H1 (cell line): ENCODE measurements around the gene TMEM156. TPM values are rescaled to one million over a fixed set of nuclear protein-coding genes. Genes with fewer than 3 reads are reported as not detected.

ENCODE experiments used
- CTCF ChIA-PET: fragments of 300-600 bp; sonication (Branson Sonifier 250); formaldehyde crosslinking; loops from one replicate; lab custom pipeline; 2021; ENCODE audit not compliant: partially characterized antibody; lab: Charles Lee
- POLR2A ChIA-PET: fragments of 300-600 bp; sonication (Branson Sonifier 250); formaldehyde crosslinking; loops from one replicate; lab custom pipeline; 2021; ENCODE audit warnings: inconsistent platforms; ENCODE audit not compliant: partially characterized antibody; lab: Charles Lee
- DNase-seq, 2 experiments: peaks; one replicate each; pipeline versions ENCODE4 v3.0.0 to v3.0.0-alpha.2; 2010 to 2022; ENCODE audit warnings: low spot score in 2 of 2, low read depth in 1 of 2, mixed read lengths in 1 of 2
- FAIRE-seq: peaks from 2 replicates; lab custom pipeline; 2011; peaks lifted over from hg19 to GRCh38; lab: Jason Lieb, UNC
- H2AFZ ChIP-seq: 2 replicates; pipeline ENCODE4 v1.8.1; 2012; ENCODE audit warnings: low read length, inconsistent platforms
- H2AK5ac ChIP-seq: 2 replicates; pipeline ENCODE4 v1.6.1; 2013; ENCODE audit warnings: low read depth, low read length
- H2BK120ac ChIP-seq: replicated peaks from 2 replicates; pipeline ENCODE3; 2013; ENCODE audit warnings: low read depth, low read length, inconsistent platforms
- H2BK12ac ChIP-seq: 2 replicates; pipeline ENCODE4 v1.6.1; 2013; ENCODE audit warnings: low read depth, low read length
- H2BK15ac ChIP-seq: 2 replicates; pipeline ENCODE4 v1.6.1; 2013; ENCODE audit warnings: low read length
- H2BK20ac ChIP-seq: 2 replicates; pipeline ENCODE4 v1.6.1; 2013; ENCODE audit warnings: low read length
- H2BK5ac ChIP-seq: 2 replicates; pipeline ENCODE4 v1.6.1; 2013; ENCODE audit warnings: low read depth, low read length
- H3K14ac ChIP-seq: 2 replicates; pipeline ENCODE4 v1.6.1; 2013; ENCODE audit warnings: inconsistent platforms; ENCODE audit not compliant: insufficient read length
- H3K18ac ChIP-seq: 2 replicates; pipeline ENCODE4 v1.6.1; 2013; ENCODE audit warnings: low read length; ENCODE audit errors: extremely low read depth
- H3K23ac ChIP-seq: 2 replicates; pipeline ENCODE4 v1.6.1; 2013; ENCODE audit warnings: inconsistent platforms; ENCODE audit not compliant: insufficient read length
- H3K23me2 ChIP-seq: 2 replicates; pipeline ENCODE4 v1.6.1; 2013; ENCODE audit warnings: low read depth, low read length
- H3K27ac ChIP-seq: 2 replicates; pipeline ENCODE4 v1.6.1; 2011; ENCODE audit warnings: low read depth, low read length, inconsistent platforms
- H3K27me3 ChIP-seq, 4 experiments: replicated peaks in 1 of 4; 1 replicate in 1 of 4; 2 replicates in 3 of 4; pipeline versions ENCODE4 v1.6.1 to v1.8.1; 2011 to 2013; ENCODE audit warnings: low read length in 3 of 4, mild to moderate bottlenecking in 3 of 4, inconsistent platforms in 2 of 4, mixed read lengths in 2 of 4, moderate library complexity in 1 of 4; ENCODE audit not compliant: control insufficient read depth in 3 of 4, insufficient read depth in 3 of 4; ENCODE audit errors: extremely low read depth in 1 of 4
- H3K36me3 ChIP-seq, 4 experiments: 2 replicates each; pipeline versions ENCODE4 v1.6.1 to v1.8.1; 2011 to 2013; ENCODE audit warnings: mild to moderate bottlenecking in 4 of 4, low read length in 3 of 4, moderate library complexity in 2 of 4, control low read depth in 1 of 4, inconsistent platforms in 1 of 4; ENCODE audit not compliant: insufficient read depth in 4 of 4, control insufficient read depth in 2 of 4
- H3K4ac ChIP-seq: replicated peaks from 2 replicates; pipeline ENCODE3; 2013; ENCODE audit warnings: low read length, low read depth, mixed read lengths, inconsistent platforms; ENCODE audit not compliant: insufficient read length
- H3K4me1 ChIP-seq, 4 experiments: replicated peaks in 1 of 4; 1 replicate in 1 of 4; 2 replicates in 3 of 4; pipeline versions ENCODE4 v1.6.1 to v1.8.1; 2011 to 2013; ENCODE audit warnings: low read length in 3 of 4, inconsistent platforms in 2 of 4, mixed read lengths in 1 of 4; ENCODE audit not compliant: insufficient read depth in 4 of 4, control insufficient read depth in 3 of 4
- H3K4me2 ChIP-seq, 2 experiments: 2 replicates each; pipeline versions ENCODE4 v1.6.1 to v1.8.1; 2011 to 2013; ENCODE audit warnings: low read depth in 2 of 2, low read length in 2 of 2, control low read depth in 1 of 2, inconsistent platforms in 1 of 2, mild to moderate bottlenecking in 1 of 2; ENCODE audit not compliant: insufficient read depth in 1 of 2
- H3K4me3 ChIP-seq, 4 experiments: fragments of 200-600, 300-600 bp in 1 of 4; sonication (generic), shearing (Covaris generic), sonication (Bioruptor Twin) in 1 of 4; 2 replicates each; pipeline versions ENCODE4 v1.5.1 to v1.8.1; 2011 to 2016; ENCODE audit warnings: low read length in 4 of 4, low read depth in 3 of 4, control low read depth in 2 of 4, inconsistent platforms in 2 of 4, mild to moderate bottlenecking in 2 of 4, mixed read lengths in 1 of 4, moderate library complexity in 1 of 4; ENCODE audit not compliant: insufficient read depth in 2 of 4; ENCODE audit errors: extremely low read depth in 1 of 4
- H3K56ac ChIP-seq: replicated peaks from 2 replicates; pipeline ENCODE3; 2013; ENCODE audit warnings: low read depth, mild to moderate bottlenecking, mixed read lengths, low read length, inconsistent platforms; ENCODE audit not compliant: insufficient read length
- H3K79me1 ChIP-seq: 2 replicates; pipeline ENCODE4 v1.6.1; 2013; ENCODE audit warnings: low read depth, low read length, control low read depth
- H3K79me2 ChIP-seq, 2 experiments: 2 replicates each; pipeline versions ENCODE4 v1.6.1 to v1.8.1; 2012 to 2013; ENCODE audit warnings: low read length in 2 of 2, mild to moderate bottlenecking in 2 of 2, inconsistent platforms in 1 of 2; ENCODE audit not compliant: insufficient read depth in 2 of 2, control insufficient read depth in 1 of 2
- H3K9ac ChIP-seq, 4 experiments: replicated peaks in 1 of 4; 1 replicate in 1 of 4; 2 replicates in 3 of 4; pipeline versions ENCODE4 v1.6.1 to v1.8.1; 2011 to 2013; ENCODE audit warnings: low read depth in 3 of 4, low read length in 3 of 4, control low read depth in 2 of 4, mild to moderate bottlenecking in 2 of 4, moderate library complexity in 2 of 4, inconsistent platforms in 1 of 4; ENCODE audit errors: extremely low read depth in 1 of 4
- H3K9me3 ChIP-seq, 2 experiments: 2 replicates each; pipeline versions ENCODE4 v1.6.1 to v1.8.1; 2012 to 2013; ENCODE audit warnings: mild to moderate bottlenecking in 2 of 2, moderate library complexity in 2 of 2, control low read depth in 1 of 2, inconsistent platforms in 1 of 2, low read depth in 1 of 2, low read length in 1 of 2, mixed read lengths in 1 of 2; ENCODE audit not compliant: insufficient read depth in 2 of 2
- H4K20me1 ChIP-seq, 2 experiments: replicated peaks in 1 of 2; 2 replicates each; pipeline versions ENCODE3 to v1.8.1; 2011 to 2013; ENCODE audit warnings: inconsistent platforms in 2 of 2, low read length in 2 of 2, mild to moderate bottlenecking in 1 of 2; ENCODE audit not compliant: insufficient read depth in 2 of 2, control insufficient read depth in 1 of 2
- H4K5ac ChIP-seq: 2 replicates; pipeline ENCODE4 v1.6.1; 2013; ENCODE audit warnings: low read length, low read depth, mixed read lengths, inconsistent platforms; ENCODE audit not compliant: insufficient read length
- H4K8ac ChIP-seq: 2 replicates; pipeline ENCODE4 v1.8.0; 2013; ENCODE audit warnings: mild to moderate bottlenecking, moderate library complexity, low read length, inconsistent platforms; ENCODE audit not compliant: insufficient read depth; ENCODE audit errors: extremely low read depth
- H4K91ac ChIP-seq: replicated peaks from 2 replicates; pipeline ENCODE3; 2013; ENCODE audit warnings: low read length, mixed read lengths, inconsistent platforms; ENCODE audit not compliant: insufficient read length
- CBX5 ChIP-seq: fragments of 300-800, 300-1000 bp; sonication (generic); IDR thresholded peaks from 2 replicates; pipeline ENCODE4 v1.7.1; 2016; ENCODE audit warnings: antibody characterized with exemption, low read length, low read depth
- JUND ChIP-seq: IDR thresholded peaks from 2 replicates; pipeline ENCODE4 v1.6.1; 2011; ENCODE audit warnings: mild to moderate bottlenecking, improper control_type of control experiment, low read length
- RFX5 ChIP-seq: IDR thresholded peaks from 2 replicates; pipeline ENCODE4 v1.6.1; 2011; ENCODE audit warnings: low read depth, low read length, improper control_type of control experiment, borderline replicate concordance
- SAP30 ChIP-seq: fragments of 300-600 bp; sonication (generic); IDR thresholded peaks from 2 replicates; pipeline ENCODE4 v1.7.1; 2012; ENCODE audit warnings: low read length, moderate library complexity, mild to moderate bottlenecking, inconsistent platforms; ENCODE audit not compliant: insufficient read depth, insufficient replicate concordance
- SIN3A ChIP-seq, 2 experiments: IDR thresholded peaks in 1 of 2; conservative IDR thresholded peaks in 1 of 2; 2 replicates each; pipeline ENCODE4 v1.6.1; 2011 to 2012; ENCODE audit warnings: low read length in 2 of 2, improper control_type of control experiment in 1 of 2, low read depth in 1 of 2, mild to moderate bottlenecking in 1 of 2
- SP2 ChIP-seq: IDR thresholded peaks from 2 replicates; pipeline ENCODE4 v1.6.1; 2012; ENCODE audit warnings: mild to moderate bottlenecking, low read length, inconsistent platforms
- SRF ChIP-seq: IDR thresholded peaks from 2 replicates; pipeline ENCODE4 v1.6.1; 2011; ENCODE audit warnings: mild to moderate bottlenecking, low read depth, low read length, moderate library complexity
- WGBS, 2 experiments: shearing (Covaris generic) in 1 of 2; methylation state at CpG; one replicate each; pipeline versions ENCODE4 v1.1.6 to v1.1.7; 2013 to 2015; ENCODE audit warnings: low lambda C conversion rate in 2 of 2, mixed read lengths in 2 of 2, inconsistent platforms in 1 of 2, low coverage in 1 of 2, missing lambda C conversion rate in 1 of 2; ENCODE audit not compliant: insufficient replicate concordance in 2 of 2, insufficient coverage in 1 of 2, insufficient read length in 1 of 2; ENCODE audit errors: extremely low coverage in 1 of 2, missing lambda C conversion rate in 1 of 2; 5-methylcytosine and 5-hydroxymethylcytosine counted together
- polyA plus RNA-seq, 7 experiments: library from polyadenylated mRNA; depleted of rRNA in 3 of 7; stranded (reverse) in 5 of 7; unstranded in 2 of 7; fragments of >200 nt in 5 of 7; fragments of 200-250 nt in 2 of 7; gene quantifications; 1 replicate in 5 of 7; 2 replicates in 1 of 7; 4 replicates in 1 of 7; pipeline versions ENCODE4 v1.2.1 to v1.2.3, GENCODE V29; 2011 to 2013; ENCODE audit warnings: missing spikeins in 2 of 7, mixed read lengths in 2 of 7
- total RNA-seq: library from RNA; stranded (reverse); fragmentation: NEBNext Ultra II Directional; extraction: Animal tissue kit (Norgen Biotek cat#: 25700); gene quantifications from 2 replicates; pipeline ENCODE4 v1.2.1, GENCODE V29; 2021
- TF ChIP-seq, protein P1 (sequence below): IDR thresholded peaks from 2 replicates; pipeline ENCODE4 v1.6.1; 2011; ENCODE audit warnings: low read depth, mild to moderate bottlenecking, low read length; ENCODE audit not compliant: insufficient read depth

The TMEM156 gene
- total and polyA plus RNA-seq, 2 of the 8 experiments (the other 6 are each of a cell fraction or from before 2014, with no cell fraction given): not detected

DNA sequence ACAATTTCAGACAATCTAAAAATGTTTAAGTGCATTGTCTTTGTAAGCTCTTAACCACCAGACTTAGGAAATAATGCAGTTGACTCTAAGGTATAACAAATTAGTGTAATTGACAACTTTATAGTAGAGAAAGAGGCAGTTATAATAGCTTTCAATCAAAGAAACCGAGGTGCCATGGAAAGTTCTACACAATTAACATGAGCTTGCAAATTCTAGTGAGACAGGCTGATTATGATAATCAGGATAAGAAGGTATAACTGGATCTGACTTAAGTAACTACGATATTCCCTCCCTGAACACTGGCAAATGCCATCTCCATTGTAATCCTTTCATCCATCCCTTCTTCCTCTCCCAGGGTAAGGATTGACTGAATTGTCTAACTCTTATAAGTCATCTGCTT is 18.4 kb upstream of the TMEM156 start:
- CTCF ChIA-PET: interaction anchor here (1.1 to 1.5 kb wide), 2 partner anchors 66 to 83 kb away, joined by 3 to 4 read pairs; no protein-coding TSS in a partner anchor
- Histone ChIP-seq H3K27me3 (no peaks in the 10 kb centered on the region), H3K4me3 (no peak overlapping the region), H4K8ac (no peak overlapping the region), H4K5ac (no peak overlapping the region), H3K23me2 (no peaks in the 10 kb centered on the region), H3K18ac (no peak overlapping the region), H3K4ac (no peak overlapping the region), H2BK20ac (no peak overlapping the region), H3K79me2 (peaks cover 0 to 40% of the 10 kb centered on the region in 2 experiments; a peak in 3 of 4 replicates), H4K91ac (no peak overlapping the region), H3K14ac (no peak overlapping the region), H2AK5ac (no peak overlapping the region), H2BK15ac (no peak overlapping the region), H2BK120ac (no peak overlapping the region), H3K9ac (no peak overlapping the region), H3K56ac (no peak overlapping the region), H2BK12ac (no peak overlapping the region), H2BK5ac (no peak overlapping the region), H2AFZ (no peak overlapping the region), H3K27ac (no peak overlapping the region), H3K36me3 (no peaks in the 10 kb centered on the region), H3K23ac (no peak overlapping the region), H3K4me1 (peaks cover 0 to 3% (median 0%) of the 10 kb centered on the region in 4 experiments; a peak in 2 of 7 replicates), H4K20me1 (no peaks in the 10 kb centered on the region), H3K79me1 (no peaks in the 10 kb centered on the region), H3K4me2 (no peak overlapping the region), H3K9me3 (no peaks in the 10 kb centered on the region)
- no peak for TF ChIP-seq JUND
- no peak for TF ChIP-seq SAP30
- TF ChIP-seq SRF: no peak
- TF ChIP-seq, protein P1, sequence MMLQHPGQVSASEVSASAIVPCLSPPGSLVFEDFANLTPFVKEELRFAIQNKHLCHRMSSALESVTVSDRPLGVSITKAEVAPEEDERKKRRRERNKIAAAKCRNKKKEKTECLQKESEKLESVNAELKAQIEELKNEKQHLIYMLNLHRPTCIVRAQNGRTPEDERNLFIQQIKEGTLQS: no peak
- no peak for TF ChIP-seq SP2
- no peak for TF ChIP-seq RFX5
- TF ChIP-seq CBX5: no peak
- TF ChIP-seq SIN3A (conservative IDR thresholded peaks at IDR 0.05 in 1 of 2, IDR thresholded peaks at IDR 0.05 in 1 of 2; ENCODE audit: low read depth in 1 of 2, low read length in 2 of 2): no peak
- DNase-seq: no peak
- POLR2A ChIA-PET: no interaction called here
- no peak for FAIRE-seq
- WGBS, 2 experiments: 95% methylated on average over 2 of the region's 2 CpGs; no CpG with 5 or more reads in 1 of the 2 experiments
